Activated naive CD8-positive, alpha-beta T cell treated with anti-CD3 and anti-CD28 coated beads, Interleukin-2, amount 50 U/mL, for 24 hours (primary cell): ENCODE data around the gene LDB3.
"Not testable (repeated sequence)": the region's sequence is repeated elsewhere in the genome, so short reads cannot be mapped to it uniquely, and the experiment has no call there.

ENCODE experiments used
- ATAC-seq: fragments of 150-1000 bp; cut with Tn5 transposase; one replicate; pipeline ENCODE4 v1.10.0; 2021
- DNase-seq: peaks from one replicate; pipeline ENCODE4 v3.0.0; 2021
- H3K27ac Mint-ChIP-seq: one replicate; pipeline ENCODE4 v1.8.0; 2021; ENCODE audit warnings: mild to moderate bottlenecking, mixed read lengths
- H3K27me3 Mint-ChIP-seq: one replicate; pipeline ENCODE4 v1.8.0; 2021; ENCODE audit warnings: mixed read lengths
- H3K36me3 Mint-ChIP-seq: one replicate; pipeline ENCODE4 v1.8.0; 2021; ENCODE audit warnings: low read depth, mixed read lengths
- H3K4me1 Mint-ChIP-seq: one replicate; pipeline ENCODE4 v1.8.0; 2021; ENCODE audit warnings: mixed read lengths
- H3K4me3 Mint-ChIP-seq: one replicate; pipeline ENCODE4 v1.8.0; 2021; ENCODE audit warnings: mild to moderate bottlenecking, moderate library complexity, mixed read lengths
- H3K9me3 Mint-ChIP-seq: one replicate; pipeline ENCODE4 v1.8.0; 2021; ENCODE audit warnings: mixed read lengths

LDB3 gene

DNA sequence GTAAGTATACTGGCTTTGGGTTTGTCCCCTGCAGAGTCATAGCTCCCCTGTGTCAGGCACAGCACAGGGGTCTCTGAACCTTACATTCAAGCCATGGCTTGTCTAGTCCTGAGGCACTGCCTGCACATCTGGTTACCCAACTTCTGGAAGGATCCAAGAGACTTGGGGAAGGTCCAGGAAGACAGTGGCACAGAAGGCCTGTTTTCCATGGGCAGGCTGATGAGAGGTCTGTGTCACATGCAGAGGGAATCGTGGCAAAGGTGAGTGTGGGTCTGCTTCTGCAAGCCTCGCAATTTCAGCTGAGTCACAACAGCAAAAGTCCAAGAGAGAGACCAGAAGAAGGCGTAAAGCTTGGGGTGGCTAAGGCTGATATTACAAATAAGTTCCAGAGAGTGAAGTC lies 59.7 kb downstream of the LDB3 start:
- H3K27ac Mint-ChIP-seq, result no peak overlapping the region
- H3K9me3 Mint-ChIP-seq, result no peaks in the 10 kb centered on the region
- peaks cover 3% of the 10 kb centered on the region for H3K4me1 Mint-ChIP-seq
- H3K27me3 Mint-ChIP-seq, result no peaks in the 10 kb centered on the region
- DNase-seq (no peak), ATAC-seq (no peak)
- H3K36me3 Mint-ChIP-seq, result no peaks in the 10 kb centered on the region
- no peak overlapping the region for H3K4me3 Mint-ChIP-seq

- H3K9me3 Mint-ChIP-seq, result no peaks in the 10 kb centered on the region
- ATAC-seq (no peak), DNase-seq (no peak)
- no peaks in the 10 kb centered on the region for H3K27me3 Mint-ChIP-seq
- no peaks in the 10 kb centered on the region for H3K36me3 Mint-ChIP-seq
- no peak overlapping the region for H3K4me3 Mint-ChIP-seq
- H3K27ac Mint-ChIP-seq, result no peak overlapping the region
- no peaks in the 10 kb centered on the region for H3K4me1 Mint-ChIP-seq
These were observed 61.4 kb downstream of the LDB3 start for GRCh38 chr10:86729677-86730076.

DNA sequence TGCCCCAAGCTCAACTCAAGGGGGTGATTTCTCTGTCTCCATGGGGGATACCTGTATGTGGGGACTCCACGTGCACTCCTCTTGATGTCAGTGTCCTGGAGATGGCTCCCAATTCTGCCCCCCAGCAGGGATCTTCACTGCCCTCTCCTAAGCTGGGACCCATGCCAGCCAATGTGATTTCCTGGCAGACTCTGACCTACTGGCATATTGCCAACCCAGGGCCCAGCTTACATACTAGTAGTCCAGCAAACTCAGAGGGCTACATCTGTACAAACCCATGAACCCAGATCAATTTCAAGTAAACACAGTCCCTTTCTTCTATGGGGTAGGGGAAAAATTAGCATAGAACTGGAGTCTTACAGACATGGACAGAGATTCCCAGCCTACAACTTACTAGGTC lies 61.9 kb downstream of the LDB3 start:
- Mint-ChIP-seq H3K36me3 (no peaks in the 10 kb centered on the region), H3K4me1 (no peaks in the 10 kb centered on the region), H3K4me3 (no peak overlapping the region), H3K27me3 (no peaks in the 10 kb centered on the region), H3K27ac (no peak overlapping the region), H3K9me3 (no peaks in the 10 kb centered on the region)
- DNase-seq (no peak), ATAC-seq (no peak)

- Mint-ChIP-seq H3K27ac (no peak overlapping the region), H3K9me3 (no peaks in the 10 kb centered on the region), H3K4me1 (no peaks in the 10 kb centered on the region), H3K4me3 (no peak overlapping the region), H3K36me3 (no peaks in the 10 kb centered on the region), H3K27me3 (no peaks in the 10 kb centered on the region)
- DNase-seq (no peak), ATAC-seq (no peak)
These were observed 64.5 kb downstream of the LDB3 start for GRCh38 chr10:86732771-86733170.

DNA sequence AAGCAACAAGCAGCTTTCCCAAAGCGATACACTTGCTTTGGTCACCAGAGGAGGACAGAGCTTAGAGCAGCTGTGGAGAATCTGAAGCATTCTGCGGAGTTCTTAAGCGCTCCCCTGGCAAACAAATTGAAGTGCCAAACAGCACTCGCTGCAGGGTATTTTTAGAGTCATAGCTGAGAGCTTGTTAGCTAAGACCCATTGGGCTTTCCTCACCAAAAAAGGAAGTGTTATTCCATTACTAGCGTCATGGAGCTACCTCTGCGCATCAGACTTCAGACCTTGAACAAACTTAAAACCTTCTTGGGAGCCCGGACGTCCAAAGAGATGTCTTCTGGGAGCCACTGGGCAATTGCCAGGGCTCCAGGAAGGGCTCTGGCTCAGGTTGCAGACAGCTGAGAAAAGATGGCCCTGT lies 65.0 kb downstream of the LDB3 start:
- Mint-ChIP-seq H3K4me3 (no peak overlapping the region), H3K27me3 (no peaks in the 10 kb centered on the region), H3K27ac (no peak overlapping the region), H3K9me3 (no peaks in the 10 kb centered on the region), H3K36me3 (no peaks in the 10 kb centered on the region), H3K4me1 (no peaks in the 10 kb centered on the region)
- no peak for DNase-seq
- ATAC-seq, result no peak

GRCh38 chr10:86734207-86734988 lies 66.1 kb downstream of the LDB3 start:
- DNase-seq, result no peak
- no peak overlapping the region for H3K27ac Mint-ChIP-seq
- H3K4me1 Mint-ChIP-seq, result no peaks in the 10 kb centered on the region
- H3K27me3 Mint-ChIP-seq, result no peaks in the 10 kb centered on the region
- H3K9me3 Mint-ChIP-seq, result no peaks in the 10 kb centered on the region
- no peak for ATAC-seq
- no peaks in the 10 kb centered on the region for H3K36me3 Mint-ChIP-seq
- H3K4me3 Mint-ChIP-seq, result no peak overlapping the region

- not testable (repeated sequence) for H3K36me3 Mint-ChIP-seq, H3K27ac Mint-ChIP-seq, H3K4me1 Mint-ChIP-seq, H3K27me3 Mint-ChIP-seq, H3K9me3 Mint-ChIP-seq, ATAC-seq, DNase-seq, H3K4me3 Mint-ChIP-seq
These were observed 67.0 kb downstream of the LDB3 start for GRCh38 chr10:86735278-86735677.

GRCh38 chr10:86742230-86742629 lies 73.9 kb downstream of the LDB3 start:
- H3K4me1 Mint-ChIP-seq, result no peaks in the 10 kb centered on the region
- H3K9me3 Mint-ChIP-seq, result no peaks in the 10 kb centered on the region
- no peak overlapping the region for H3K4me3 Mint-ChIP-seq
- no peak overlapping the region for H3K27ac Mint-ChIP-seq
- DNase-seq (no peak), ATAC-seq (no peak)
- peaks cover 2% of the 10 kb centered on the region for H3K27me3 Mint-ChIP-seq
- H3K36me3 Mint-ChIP-seq, result no peaks in the 10 kb centered on the region

DNA sequence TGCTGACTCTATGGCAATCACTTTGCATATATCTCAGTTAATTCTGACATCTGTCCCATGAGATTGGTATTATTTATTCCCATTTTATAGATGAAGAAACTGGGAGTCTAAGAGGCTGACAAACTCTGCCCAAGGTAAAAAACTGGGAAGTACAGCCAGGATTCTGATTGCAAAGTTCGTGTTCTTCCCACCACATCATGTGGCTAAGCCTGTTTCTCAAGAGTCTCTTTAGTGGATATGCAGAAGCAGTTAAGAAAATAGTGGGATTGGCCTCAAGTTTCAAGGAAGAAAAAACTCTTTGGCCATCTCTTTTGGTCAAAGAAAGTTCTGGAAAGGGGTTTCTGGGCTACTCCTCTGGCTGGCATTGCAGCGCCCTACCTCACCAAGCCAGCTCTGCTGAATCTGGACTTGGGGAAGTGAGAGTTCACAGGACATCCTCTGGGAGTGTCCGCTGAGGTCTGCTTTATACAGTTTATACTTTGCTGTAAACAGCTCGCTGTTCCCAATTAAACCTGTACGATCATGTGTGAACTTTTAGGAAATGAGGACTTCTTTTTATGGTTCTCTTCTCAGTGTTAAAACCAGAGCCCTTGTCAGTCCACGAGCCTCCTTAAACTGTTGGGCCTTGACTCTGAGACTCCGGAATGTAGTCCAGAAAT lies 75.9 kb downstream of the LDB3 start:
- no peak for DNase-seq
- no peak for ATAC-seq
- Mint-ChIP-seq H3K4me3 (no peak overlapping the region), H3K9me3 (no peaks in the 10 kb centered on the region), H3K27ac (no peak overlapping the region), H3K27me3 (peaks cover 2% of the 10 kb centered on the region), H3K4me1 (peaks cover 4% of the 10 kb centered on the region), H3K36me3 (no peaks in the 10 kb centered on the region)

DNA sequence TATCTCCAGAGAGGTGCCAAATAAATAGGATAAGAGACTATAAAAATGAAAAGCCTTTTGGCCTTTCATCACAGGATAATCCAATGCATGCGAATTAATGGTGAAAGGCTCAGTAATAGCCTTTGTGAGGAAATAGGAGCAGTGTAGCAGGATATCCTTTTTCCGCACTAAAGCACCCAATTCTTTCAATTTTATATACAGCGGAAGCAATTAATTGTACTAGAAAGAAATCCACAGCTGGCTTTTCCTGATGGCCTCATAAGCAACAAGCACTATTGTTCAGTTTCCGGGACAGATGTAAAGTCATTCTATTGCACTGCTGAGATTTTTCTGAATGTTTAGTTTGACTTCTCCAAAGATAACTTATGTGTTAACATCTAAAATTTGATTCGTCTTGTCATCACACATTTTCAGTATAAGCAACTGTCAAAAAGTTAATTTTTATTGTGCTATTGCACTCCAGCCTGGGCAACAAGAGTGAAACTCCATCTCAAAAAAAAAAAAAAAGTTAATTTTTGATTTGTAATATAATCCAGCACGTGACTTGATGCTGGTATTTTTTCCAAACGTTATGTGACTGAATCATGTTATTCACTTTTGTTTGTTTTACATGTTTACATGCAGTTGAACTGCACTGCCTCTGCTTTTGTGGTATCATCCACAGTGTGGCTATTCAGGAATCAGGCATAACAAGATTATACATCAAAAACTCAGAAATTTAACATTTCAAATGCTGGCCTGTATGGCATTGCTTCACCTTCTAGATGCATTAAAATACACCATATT lies 79.7 kb downstream of the LDB3 start:
- H3K27me3 Mint-ChIP-seq, result peaks cover 6% of the 10 kb centered on the region
- H3K27ac Mint-ChIP-seq, result no peak overlapping the region
- H3K4me1 Mint-ChIP-seq, result peaks cover 4% of the 10 kb centered on the region
- no peaks in the 10 kb centered on the region for H3K36me3 Mint-ChIP-seq
- no peak overlapping the region for H3K4me3 Mint-ChIP-seq
- DNase-seq, result no peak
- H3K9me3 Mint-ChIP-seq, result no peaks in the 10 kb centered on the region
- no peak for ATAC-seq

- no peaks in the 10 kb centered on the region for H3K36me3 Mint-ChIP-seq
- ATAC-seq (no peak), DNase-seq (no peak)
- peaks cover 4% of the 10 kb centered on the region for H3K4me1 Mint-ChIP-seq
- H3K27me3 Mint-ChIP-seq, result peaks cover 7% of the 10 kb centered on the region
- H3K4me3 Mint-ChIP-seq, result no peak overlapping the region
- no peak overlapping the region for H3K27ac Mint-ChIP-seq
- H3K9me3 Mint-ChIP-seq, result no peaks in the 10 kb centered on the region
These were observed 81.5 kb downstream of the LDB3 start for GRCh38 chr10:86749854-86750253.

GRCh38 chr10:86751477-86751876 lies 83.2 kb downstream of the LDB3 start:
- Mint-ChIP-seq H3K27me3 (peaks cover 9% of the 10 kb centered on the region), H3K4me3 (no peak overlapping the region), H3K4me1 (peaks cover 10% of the 10 kb centered on the region), H3K9me3 (no peaks in the 10 kb centered on the region), H3K36me3 (no peaks in the 10 kb centered on the region), H3K27ac (no peak overlapping the region)
- no peak for DNase-seq
- no peak for ATAC-seq

GRCh38 chr10:86752311-86752710 lies 84.0 kb downstream of the LDB3 start:
- Mint-ChIP-seq H3K4me3 (no peak overlapping the region), H3K27me3 (peaks cover 10% of the 10 kb centered on the region), H3K9me3 (no peaks in the 10 kb centered on the region), H3K36me3 (no peaks in the 10 kb centered on the region), H3K4me1 (peaks cover 11% of the 10 kb centered on the region), H3K27ac (no peak overlapping the region)
- DNase-seq (no peak), ATAC-seq (no peak)

DNA sequence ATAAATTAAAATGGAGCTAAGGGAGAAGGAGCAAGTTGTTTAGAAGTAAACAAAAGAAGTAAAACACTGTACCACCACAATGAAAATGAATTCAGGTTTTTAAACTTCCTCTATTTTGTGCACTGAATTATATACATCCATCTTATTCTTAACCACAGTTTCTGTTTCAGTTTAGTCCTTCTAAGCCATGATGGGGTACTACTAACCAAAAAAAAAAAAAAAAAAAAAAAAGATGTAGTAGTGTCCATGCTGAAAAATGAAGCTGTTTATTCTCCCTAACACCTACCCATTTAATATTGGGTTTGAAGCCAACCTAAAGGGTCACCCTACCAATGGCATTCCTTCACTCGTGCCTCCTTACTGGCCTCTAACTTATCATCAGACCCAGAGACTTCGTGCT lies 84.7 kb downstream of the LDB3 start:
- H3K36me3 Mint-ChIP-seq, result no peaks in the 10 kb centered on the region
- ATAC-seq (no peak), DNase-seq (no peak)
- peaks cover 14% of the 10 kb centered on the region for H3K4me1 Mint-ChIP-seq
- H3K9me3 Mint-ChIP-seq, result no peaks in the 10 kb centered on the region
- H3K4me3 Mint-ChIP-seq, result no peak overlapping the region
- no peak overlapping the region for H3K27ac Mint-ChIP-seq
- peaks cover 18% of the 10 kb centered on the region for H3K27me3 Mint-ChIP-seq
